Measurements from ENCODE around the gene HAVCR1. TPM values are rescaled to one million over a fixed set of nuclear protein-coding genes. Genes with fewer than 3 reads are reported as not detected.

The HAVCR1 gene
- polyA plus RNA-seq, 1 donor (not counting 4 experiments of a cell fraction or from before 2014, with no cell fraction given), result not detected

DNA sequence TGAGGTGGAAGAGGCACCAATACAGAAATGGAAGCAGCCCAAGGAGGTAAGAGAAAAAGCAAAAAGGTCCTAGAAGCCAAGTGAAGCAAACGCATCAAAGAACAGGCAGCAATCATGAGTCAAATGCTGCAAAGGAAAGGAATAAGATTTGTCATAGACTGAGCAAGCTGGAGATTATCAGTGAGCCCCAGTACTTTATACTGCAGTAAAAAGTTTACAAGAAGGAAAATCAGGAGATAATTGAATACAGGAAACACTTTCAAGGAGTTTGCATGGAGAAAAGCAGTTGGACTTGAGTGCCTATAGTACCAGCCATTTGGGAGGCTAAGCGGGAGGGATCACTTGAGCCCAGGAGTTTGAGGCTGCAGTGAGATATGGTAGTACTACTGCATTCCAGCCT, 7.2 kb upstream of the HAVCR1 start:
- Histone ChIP-seq H3K9me1 (ENCODE audit: control insufficient read depth, extremely low read depth, insufficient read depth, low read length) (no peaks in the 10 kb centered on the region), H3K4me1 (ENCODE audit: control insufficient read depth, extremely low read depth, insufficient read depth, low read length) (no peaks in the 10 kb centered on the region), H4K20me1 (ENCODE audit: control insufficient read depth, extremely low read depth, insufficient read depth, low read length) (no peaks in the 10 kb centered on the region), H3K4me3 (ENCODE audit: control insufficient read depth in 2 of 3, extremely low read depth in 1 of 3, insufficient read depth in 2 of 3, low read depth in 1 of 3, low read length in 3 of 3) (no peak overlapping the region), H3K27me3 (ENCODE audit: control insufficient read depth, extremely low read depth, insufficient read depth, low read length) (no peaks in the 10 kb centered on the region), H3K79me2 (ENCODE audit: control insufficient read depth, insufficient read depth, low read length) (no peaks in the 10 kb centered on the region), H3K4me2 (ENCODE audit: control insufficient read depth, extremely low read depth, insufficient read depth, low read depth, low read length) (no peak overlapping the region), H3K9ac (ENCODE audit: control insufficient read depth, extremely low read depth, insufficient read depth, low read length) (no peak overlapping the region), H3K27ac (ENCODE audit: control insufficient read depth, insufficient read depth, low read length) (no peak overlapping the region), H3K36me3 (ENCODE audit: control insufficient read depth in 2 of 2, extremely low read depth in 1 of 2, insufficient read depth in 2 of 2, low read length in 2 of 2) (no peaks in the 10 kb centered on the region), H3K9me3 (ENCODE audit: control insufficient read depth, low read depth, low read length) (peaks cover 2% of the 10 kb centered on the region), H2AFZ (ENCODE audit: control insufficient read depth, low read length) (no peak overlapping the region)
- TF ChIP-seq, protein P1, sequence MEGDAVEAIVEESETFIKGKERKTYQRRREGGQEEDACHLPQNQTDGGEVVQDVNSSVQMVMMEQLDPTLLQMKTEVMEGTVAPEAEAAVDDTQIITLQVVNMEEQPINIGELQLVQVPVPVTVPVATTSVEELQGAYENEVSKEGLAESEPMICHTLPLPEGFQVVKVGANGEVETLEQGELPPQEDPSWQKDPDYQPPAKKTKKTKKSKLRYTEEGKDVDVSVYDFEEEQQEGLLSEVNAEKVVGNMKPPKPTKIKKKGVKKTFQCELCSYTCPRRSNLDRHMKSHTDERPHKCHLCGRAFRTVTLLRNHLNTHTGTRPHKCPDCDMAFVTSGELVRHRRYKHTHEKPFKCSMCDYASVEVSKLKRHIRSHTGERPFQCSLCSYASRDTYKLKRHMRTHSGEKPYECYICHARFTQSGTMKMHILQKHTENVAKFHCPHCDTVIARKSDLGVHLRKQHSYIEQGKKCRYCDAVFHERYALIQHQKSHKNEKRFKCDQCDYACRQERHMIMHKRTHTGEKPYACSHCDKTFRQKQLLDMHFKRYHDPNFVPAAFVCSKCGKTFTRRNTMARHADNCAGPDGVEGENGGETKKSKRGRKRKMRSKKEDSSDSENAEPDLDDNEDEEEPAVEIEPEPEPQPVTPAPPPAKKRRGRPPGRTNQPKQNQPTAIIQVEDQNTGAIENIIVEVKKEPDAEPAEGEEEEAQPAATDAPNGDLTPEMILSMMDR (optimal IDR thresholded peaks at IDR 0.05 in 1 of 3, IDR thresholded peaks at IDR 0.05 in 1 of 3, conservative IDR thresholded peaks at IDR 0.05 in 1 of 3; ENCODE audit: extremely low read depth in 1 of 3, insufficient read depth in 2 of 3, low read length in 3 of 3), result no peak
- no peak for TF ChIP-seq EZH2 (IDR thresholded peaks at IDR 0.05; ENCODE audit: low read length)
- DNase-seq (ENCODE audit: low read depth, low spot score), result no peak
- FAIRE-seq, result no peak
- dilution Hi-C loops (cut with MboI; ENCODE audit: extremely low pct_ligation_motif_present, low sequenced_read_pairs), result no loop called here

DNA sequence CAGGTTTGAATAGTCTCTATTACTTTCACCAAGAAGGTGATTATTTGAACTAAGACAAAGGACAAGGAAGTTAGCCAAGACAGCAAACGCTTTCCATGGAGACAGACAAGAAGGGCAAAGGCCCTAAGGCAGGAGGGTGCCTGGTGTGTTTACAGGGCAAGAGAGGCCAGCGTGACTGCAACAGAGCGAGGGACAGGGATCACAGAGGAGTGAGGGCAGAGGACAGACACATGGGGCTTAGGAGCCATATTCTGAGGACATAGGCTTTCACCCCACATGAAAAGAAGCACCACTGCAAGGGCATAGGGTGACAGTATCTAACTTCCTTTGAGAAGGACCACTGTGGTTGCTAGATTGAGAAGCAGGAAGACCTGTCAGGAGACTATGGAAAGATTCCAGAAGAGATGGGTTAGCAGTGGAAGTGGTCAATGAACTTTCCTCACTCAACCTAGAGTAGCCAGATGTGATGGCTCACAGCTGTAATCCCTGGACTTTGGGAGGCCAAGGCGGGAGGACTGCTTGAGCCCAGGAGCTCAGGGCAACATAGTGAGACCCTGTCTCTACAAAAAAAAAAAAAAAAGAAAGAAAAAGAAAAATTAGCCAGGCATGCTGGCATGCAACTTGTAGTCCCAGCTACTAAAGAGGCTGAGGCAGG, 5.0 kb upstream of the HAVCR1 start:
- H3K36me3 ChIP-seq (ENCODE audit: control insufficient read depth in 2 of 2, extremely low read depth in 1 of 2, insufficient read depth in 2 of 2, low read length in 2 of 2), result no peaks in the 10 kb centered on the region
- H3K9me3 ChIP-seq (ENCODE audit: control insufficient read depth, low read depth, low read length), result no peaks in the 10 kb centered on the region
- no peaks in the 10 kb centered on the region for H4K20me1 ChIP-seq (ENCODE audit: control insufficient read depth, extremely low read depth, insufficient read depth, low read length)
- H3K9ac ChIP-seq (ENCODE audit: control insufficient read depth, extremely low read depth, insufficient read depth, low read length), result no peak overlapping the region
- no peak overlapping the region for H3K4me2 ChIP-seq (ENCODE audit: control insufficient read depth, extremely low read depth, insufficient read depth, low read depth, low read length)
- H3K79me2 ChIP-seq (ENCODE audit: control insufficient read depth, insufficient read depth, low read length), result no peaks in the 10 kb centered on the region
- no peaks in the 10 kb centered on the region for H3K27me3 ChIP-seq (ENCODE audit: control insufficient read depth, extremely low read depth, insufficient read depth, low read length)
- no peaks in the 10 kb centered on the region for H3K4me1 ChIP-seq (ENCODE audit: control insufficient read depth, extremely low read depth, insufficient read depth, low read length)
- DNase-seq (ENCODE audit: low read depth, low spot score) (no peak), FAIRE-seq (no peak)
- H3K4me3 ChIP-seq (ENCODE audit: control insufficient read depth in 2 of 3, extremely low read depth in 1 of 3, insufficient read depth in 2 of 3, low read depth in 1 of 3, low read length in 3 of 3), result no peak overlapping the region
- H3K9me1 ChIP-seq (ENCODE audit: control insufficient read depth, extremely low read depth, insufficient read depth, low read length), result no peaks in the 10 kb centered on the region
- TF ChIP-seq EZH2 (IDR thresholded peaks at IDR 0.05; ENCODE audit: low read length), result no peak
- TF ChIP-seq, protein P1 (optimal IDR thresholded peaks at IDR 0.05 in 1 of 3, IDR thresholded peaks at IDR 0.05 in 1 of 3, conservative IDR thresholded peaks at IDR 0.05 in 1 of 3; ENCODE audit: extremely low read depth in 1 of 3, insufficient read depth in 2 of 3, low read length in 3 of 3), result no peak
- H3K27ac ChIP-seq (ENCODE audit: control insufficient read depth, insufficient read depth, low read length), result no peak overlapping the region
- no peak overlapping the region for H2AFZ ChIP-seq (ENCODE audit: control insufficient read depth, low read length)
- dilution Hi-C loops (cut with MboI; ENCODE audit: extremely low pct_ligation_motif_present, low sequenced_read_pairs), result no loop called here
